Measurements from ENCODE around the gene EZR.

The EZR gene

GRCh38 chr6:158717341-158718330, 101.5 kb downstream of the EZR start:
- no peak for DNase-seq
